PFSK-1 (cell line): ENCODE results near the gene SDHAF2.

Experiments used
- FOXP2 ChIP-seq: optimal IDR thresholded peaks from 2 replicates; pipeline ENCODE3; 2011; ENCODE audit warnings: borderline replicate concordance, control low read depth, inconsistent platforms; ENCODE audit not compliant: insufficient read depth; ENCODE audit errors: extremely low read length, extremely low read depth
- POLR2AphosphoS5 ChIP-seq: IDR thresholded peaks from 2 replicates; pipeline ENCODE4 v1.6.1; 2012; ENCODE audit warnings: low read depth, mild to moderate bottlenecking, control low read depth, low read length, moderate library complexity
- SIN3A ChIP-seq: IDR thresholded peaks from 2 replicates; pipeline ENCODE4 v1.6.1; 2012; ENCODE audit warnings: mild to moderate bottlenecking, low read length, moderate library complexity, borderline replicate concordance; ENCODE audit not compliant: insufficient read depth
- TAF1 ChIP-seq: IDR thresholded peaks from 2 replicates; pipeline ENCODE4 v1.6.1; 2012; ENCODE audit warnings: low read length, control low read depth, borderline replicate concordance; ENCODE audit not compliant: insufficient read depth
- TF ChIP-seq, protein P1 (sequence below), 2 experiments: IDR thresholded peaks; 2 replicates each; pipeline versions ENCODE4 v1.6.1 to v1.8.0; 2011 to 2012; ENCODE audit warnings: low read depth in 2 of 2, low read length in 2 of 2, control low read depth in 1 of 2, inconsistent platforms in 1 of 2, mild to moderate bottlenecking in 1 of 2, moderate library complexity in 1 of 2; ENCODE audit not compliant: insufficient read depth in 1 of 2

DNA sequence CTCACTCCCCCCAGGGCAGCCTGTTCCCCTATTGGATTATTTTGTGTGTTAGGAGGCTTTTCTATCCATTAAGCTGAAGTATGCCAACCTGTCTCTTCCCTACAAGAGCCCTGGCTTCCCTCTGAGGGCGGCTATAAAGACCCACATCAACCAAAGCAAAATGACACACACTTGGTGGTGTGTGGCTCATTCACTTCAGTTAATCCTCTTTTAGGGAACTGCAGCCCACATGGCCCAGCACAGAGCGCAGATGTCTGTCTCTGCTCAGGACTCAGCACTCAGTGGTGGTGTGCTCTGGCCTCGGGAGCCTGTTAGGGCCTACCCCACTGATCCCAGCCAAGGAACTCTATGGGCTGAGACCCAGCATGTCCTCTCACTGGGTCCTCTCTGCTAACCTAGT is 46.4 kb downstream of the SDHAF2 start:
- TF ChIP-seq, protein P1, sequence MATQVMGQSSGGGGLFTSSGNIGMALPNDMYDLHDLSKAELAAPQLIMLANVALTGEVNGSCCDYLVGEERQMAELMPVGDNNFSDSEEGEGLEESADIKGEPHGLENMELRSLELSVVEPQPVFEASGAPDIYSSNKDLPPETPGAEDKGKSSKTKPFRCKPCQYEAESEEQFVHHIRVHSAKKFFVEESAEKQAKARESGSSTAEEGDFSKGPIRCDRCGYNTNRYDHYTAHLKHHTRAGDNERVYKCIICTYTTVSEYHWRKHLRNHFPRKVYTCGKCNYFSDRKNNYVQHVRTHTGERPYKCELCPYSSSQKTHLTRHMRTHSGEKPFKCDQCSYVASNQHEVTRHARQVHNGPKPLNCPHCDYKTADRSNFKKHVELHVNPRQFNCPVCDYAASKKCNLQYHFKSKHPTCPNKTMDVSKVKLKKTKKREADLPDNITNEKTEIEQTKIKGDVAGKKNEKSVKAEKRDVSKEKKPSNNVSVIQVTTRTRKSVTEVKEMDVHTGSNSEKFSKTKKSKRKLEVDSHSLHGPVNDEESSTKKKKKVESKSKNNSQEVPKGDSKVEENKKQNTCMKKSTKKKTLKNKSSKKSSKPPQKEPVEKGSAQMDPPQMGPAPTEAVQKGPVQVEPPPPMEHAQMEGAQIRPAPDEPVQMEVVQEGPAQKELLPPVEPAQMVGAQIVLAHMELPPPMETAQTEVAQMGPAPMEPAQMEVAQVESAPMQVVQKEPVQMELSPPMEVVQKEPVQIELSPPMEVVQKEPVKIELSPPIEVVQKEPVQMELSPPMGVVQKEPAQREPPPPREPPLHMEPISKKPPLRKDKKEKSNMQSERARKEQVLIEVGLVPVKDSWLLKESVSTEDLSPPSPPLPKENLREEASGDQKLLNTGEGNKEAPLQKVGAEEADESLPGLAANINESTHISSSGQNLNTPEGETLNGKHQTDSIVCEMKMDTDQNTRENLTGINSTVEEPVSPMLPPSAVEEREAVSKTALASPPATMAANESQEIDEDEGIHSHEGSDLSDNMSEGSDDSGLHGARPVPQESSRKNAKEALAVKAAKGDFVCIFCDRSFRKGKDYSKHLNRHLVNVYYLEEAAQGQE (IDR thresholded peaks at IDR 0.05; ENCODE audit: insufficient read depth in 1 of 2, low read depth in 2 of 2, low read length in 2 of 2) = no peak
- TF ChIP-seq SIN3A (no peak), TAF1 (no peak), POLR2AphosphoS5 (no peak), FOXP2 (no peak)
